ENCODE results near the gene CYTH1.
A peak's percentile ranks its signal among the peaks of the same experiment; 100 is the strongest.

The CYTH1 gene

GRCh38 chr17:78710607-78711006 is 71.5 kb downstream of the CYTH1 start:
- DNase-seq: no peak

- no peak for DNase-seq
Observed at GRCh38 chr17:78709751-78710181, 72.3 kb downstream of the CYTH1 start.

GRCh38 chr17:78709119-78709681 is 72.9 kb downstream of the CYTH1 start:
- no peak for DNase-seq

GRCh38 chr17:78708510-78708973 is 73.5 kb downstream of the CYTH1 start:
- no peak for DNase-seq

GRCh38 chr17:78707923-78708322 is 74.2 kb downstream of the CYTH1 start:
- DNase-seq: no peak

- no peak for DNase-seq
Observed at GRCh38 chr17:78707016-78707415, 75.1 kb downstream of the CYTH1 start.

GRCh38 chr17:78706271-78706915 is 75.7 kb downstream of the CYTH1 start:
- DNase-seq: no peak

GRCh38 chr17:78705071-78705470 is 77.0 kb downstream of the CYTH1 start:
- no peak for DNase-seq

- DNase-seq: no peak
Observed at GRCh38 chr17:78704594-78704993, 77.5 kb downstream of the CYTH1 start.

GRCh38 chr17:78697554-78698343 is 84.3 kb downstream of the CYTH1 start:
- no peak for DNase-seq

GRCh38 chr17:78697122-78697521 is 85.0 kb downstream of the CYTH1 start:
- DNase-seq: no peak

GRCh38 chr17:78696016-78696982 is 85.8 kb downstream of the CYTH1 start:
- no peak for DNase-seq

GRCh38 chr17:78694805-78695531 is 87.1 kb downstream of the CYTH1 start:
- DNase-seq: no peak

GRCh38 chr17:78693346-78694083 is 88.6 kb downstream of the CYTH1 start:
- DNase-seq: no peak

- no peak for DNase-seq
Observed at GRCh38 chr17:78692460-78693010, 89.5 kb downstream of the CYTH1 start.

GRCh38 chr17:78689029-78689428 is 93.0 kb downstream of the CYTH1 start:
- DNase-seq: no peak

GRCh38 chr17:78687944-78688343 is 94.1 kb downstream of the CYTH1 start:
- DNase-seq: no peak

GRCh38 chr17:78687125-78687524 is 94.9 kb downstream of the CYTH1 start:
- DNase-seq: no peak

- DNase-seq: peak; percentile 19
Observed at GRCh38 chr17:78684026-78684425, 98.0 kb downstream of the CYTH1 start.

- DNase-seq: no peak
Observed at GRCh38 chr17:78683408-78683961, 98.6 kb downstream of the CYTH1 start.

- DNase-seq: no peak
Observed at GRCh38 chr17:78682363-78682762, 99.7 kb downstream of the CYTH1 start.

Measured in NCI-H187 treated with DMSO at 0.1 percent for 48 hours (cell line).